ENCODE results near the gene SPATA33.
"Not testable (repeated sequence)": the region's sequence is repeated elsewhere in the genome, so short reads cannot be mapped to it uniquely, and the experiment has no call there.

Gene SPATA33

GRCh38 chr16:89667000-89667399 is 9.4 kb downstream of the SPATA33 start:
- H3K27me3 ChIP-seq (replicated peaks; ENCODE audit: insufficient read depth, low read length); H2AFZ ChIP-seq (ENCODE audit: low read length); H3K4me1 ChIP-seq (ENCODE audit: low read length); H3K4me3 ChIP-seq (ENCODE audit: low read length); H3K9ac ChIP-seq (ENCODE audit: low read length); H3K27ac ChIP-seq (ENCODE audit: low read length); H3K9me2 ChIP-seq (replicated peaks; ENCODE audit: insufficient read depth, low read length); H3F3A ChIP-seq (ENCODE audit: insufficient read depth, low read length); H4K20me1 ChIP-seq (ENCODE audit: insufficient read depth, low read length); H3K36me3 ChIP-seq (replicated peaks; ENCODE audit: insufficient read depth, low read length); H3K79me2 ChIP-seq (ENCODE audit: low read length); H3K9me3 ChIP-seq (replicated peaks; ENCODE audit: insufficient read depth, low read length); H3K4me2 ChIP-seq (ENCODE audit: low read depth, low read length): not testable (repeated sequence)
- DNase-seq, result peak; percentile 12
- TF ChIP-seq CTCF (IDR thresholded peaks at IDR 0.05; ENCODE audit: low read length), result peak; percentile 27

- no peaks in the 10 kb centered on the region for H4K20me1 ChIP-seq (ENCODE audit: insufficient read depth, low read length)
- no peaks in the 10 kb centered on the region for H3F3A ChIP-seq (ENCODE audit: insufficient read depth, low read length)
- no peak overlapping the region for H3K4me3 ChIP-seq (ENCODE audit: low read length)
- H3K9me2 ChIP-seq (replicated peaks; ENCODE audit: insufficient read depth, low read length), result no peaks in the 10 kb centered on the region
- H3K27ac ChIP-seq (ENCODE audit: low read length), result no peak overlapping the region
- no peaks in the 10 kb centered on the region for H3K27me3 ChIP-seq (replicated peaks; ENCODE audit: insufficient read depth, low read length)
- no peaks in the 10 kb centered on the region for H3K79me2 ChIP-seq (ENCODE audit: low read length)
- no peak for TF ChIP-seq EZH2 (optimal IDR thresholded peaks at IDR 0.05; ENCODE audit: low read depth, low read length)
- no peak for TF ChIP-seq CTCF (IDR thresholded peaks at IDR 0.05; ENCODE audit: low read length)
- TF ChIP-seq EZH2phosphoT487 (IDR thresholded peaks at IDR 0.05; ENCODE audit: low read length), result no peak
- H2AFZ ChIP-seq (ENCODE audit: low read length), result no peak overlapping the region
- DNase-seq, result no peak
- H3K9ac ChIP-seq (ENCODE audit: low read length), result no peak overlapping the region
- H3K36me3 ChIP-seq (replicated peaks; ENCODE audit: insufficient read depth, low read length), result no peaks in the 10 kb centered on the region
- no peaks in the 10 kb centered on the region for H3K9me3 ChIP-seq (replicated peaks; ENCODE audit: insufficient read depth, low read length)
- H3K4me2 ChIP-seq (ENCODE audit: low read depth, low read length), result no peak overlapping the region
- no peaks in the 10 kb centered on the region for H3K4me1 ChIP-seq (ENCODE audit: low read length)
Observed at GRCh38 chr16:89667633-89668032, 10.0 kb downstream of the SPATA33 start.

- Histone ChIP-seq H4K20me1 (ENCODE audit: insufficient read depth, low read length) (no peaks in the 10 kb centered on the region), H3F3A (ENCODE audit: insufficient read depth, low read length) (no peaks in the 10 kb centered on the region), H3K4me2 (ENCODE audit: low read depth, low read length) (no peak overlapping the region), H3K27me3 (replicated peaks; ENCODE audit: insufficient read depth, low read length) (no peaks in the 10 kb centered on the region), H3K9ac (ENCODE audit: low read length) (no peak overlapping the region), H3K27ac (ENCODE audit: low read length) (no peak overlapping the region), H3K9me3 (replicated peaks; ENCODE audit: insufficient read depth, low read length) (no peaks in the 10 kb centered on the region), H3K4me3 (ENCODE audit: low read length) (no peak overlapping the region), H2AFZ (ENCODE audit: low read length) (no peak overlapping the region), H3K4me1 (ENCODE audit: low read length) (no peaks in the 10 kb centered on the region), H3K36me3 (replicated peaks; ENCODE audit: insufficient read depth, low read length) (no peaks in the 10 kb centered on the region), H3K79me2 (ENCODE audit: low read length) (no peaks in the 10 kb centered on the region), H3K9me2 (replicated peaks; ENCODE audit: insufficient read depth, low read length) (no peaks in the 10 kb centered on the region)
- TF ChIP-seq CTCF (IDR thresholded peaks at IDR 0.05; ENCODE audit: low read length) (no peak), EZH2 (optimal IDR thresholded peaks at IDR 0.05; ENCODE audit: low read depth, low read length) (no peak), EZH2phosphoT487 (IDR thresholded peaks at IDR 0.05; ENCODE audit: low read length) (no peak)
- no peak for DNase-seq
Observed at GRCh38 chr16:89668790-89669158, 11.1 kb downstream of the SPATA33 start.

GRCh38 chr16:89669755-89670154 is 12.1 kb downstream of the SPATA33 start:
- H3K9ac ChIP-seq (ENCODE audit: low read length), result no peak overlapping the region
- no peak overlapping the region for H3K4me3 ChIP-seq (ENCODE audit: low read length)
- TF ChIP-seq EZH2phosphoT487 (IDR thresholded peaks at IDR 0.05; ENCODE audit: low read length) (no peak), CTCF (IDR thresholded peaks at IDR 0.05; ENCODE audit: low read length) (no peak), EZH2 (optimal IDR thresholded peaks at IDR 0.05; ENCODE audit: low read depth, low read length) (no peak)
- no peaks in the 10 kb centered on the region for H3K27me3 ChIP-seq (replicated peaks; ENCODE audit: insufficient read depth, low read length)
- no peak for DNase-seq
- H3K9me3 ChIP-seq (replicated peaks; ENCODE audit: insufficient read depth, low read length), result no peaks in the 10 kb centered on the region
- H3K9me2 ChIP-seq (replicated peaks; ENCODE audit: insufficient read depth, low read length), result no peaks in the 10 kb centered on the region
- no peaks in the 10 kb centered on the region for H3K79me2 ChIP-seq (ENCODE audit: low read length)
- no peaks in the 10 kb centered on the region for H3K4me1 ChIP-seq (ENCODE audit: low read length)
- no peak overlapping the region for H2AFZ ChIP-seq (ENCODE audit: low read length)
- H3K27ac ChIP-seq (ENCODE audit: low read length), result no peak overlapping the region
- H3K4me2 ChIP-seq (ENCODE audit: low read depth, low read length), result no peak overlapping the region
- H4K20me1 ChIP-seq (ENCODE audit: insufficient read depth, low read length), result no peaks in the 10 kb centered on the region
- no peaks in the 10 kb centered on the region for H3F3A ChIP-seq (ENCODE audit: insufficient read depth, low read length)
- no peaks in the 10 kb centered on the region for H3K36me3 ChIP-seq (replicated peaks; ENCODE audit: insufficient read depth, low read length)

All from MM.1S (cell line).